ENCODE results near the gene MOV10L1. TPM values are rescaled to one million over a fixed set of nuclear protein-coding genes. Genes with fewer than 3 reads are reported as not detected.

MOV10L1 gene
- total RNA-seq, 1 donor from 2014 or later, result 0.87 TPM

Other genes with a start within 250 kb of the MOV10L1 start
- 10.4 TPM for gene ZBED4, start 236.2 kb upstream of the MOV10L1 start, total RNA-seq
- gene ALG12, start 171.6 kb upstream of the MOV10L1 start, total RNA-seq, result 12.5 TPM
- gene CRELD2, start 171.4 kb upstream of the MOV10L1 start, total RNA-seq, result 36.5 TPM
- gene PIM3, start 129.2 kb upstream of the MOV10L1 start, total RNA-seq, result 124 TPM
- gene IL17REL, start 77.2 kb upstream of the MOV10L1 start, total RNA-seq, result not detected
- not detected for gene TTLL8, start 31.7 kb upstream of the MOV10L1 start, total RNA-seq
- 0.26 TPM for gene MLC1, start 4.6 kb upstream of the MOV10L1 start, total RNA-seq
- gene PANX2, start 80.7 kb downstream of the MOV10L1 start, total RNA-seq, result 1.9 TPM
- 42.3 TPM for gene TRABD, start 95.9 kb downstream of the MOV10L1 start, total RNA-seq
- 23.8 TPM for gene SELENOO, start 111.0 kb downstream of the MOV10L1 start, total RNA-seq
- 27.6 TPM for gene TUBGCP6, start 155.0 kb downstream of the MOV10L1 start, total RNA-seq
- gene HDAC10, start 161.3 kb downstream of the MOV10L1 start, total RNA-seq, result 24.4 TPM
- 20.0 TPM for gene MAPK12, start 171.7 kb downstream of the MOV10L1 start, total RNA-seq
- gene MAPK11, start 180.4 kb downstream of the MOV10L1 start, total RNA-seq, result 24.2 TPM
- gene PLXNB2, start 217.6 kb downstream of the MOV10L1 start, total RNA-seq, result 108 TPM
- gene DENND6B, start 237.0 kb downstream of the MOV10L1 start, total RNA-seq, result 2.2 TPM

Data from mesenteric fat pad (tissue), 1 donor.